ENCODE results near the gene ANXA10. TPM values are rescaled to one million over a fixed set of nuclear protein-coding genes. Genes with fewer than 3 reads are reported as not detected.

The ANXA10 gene
- total RNA-seq, 1 experiment from 2014 or later: 0.47 TPM

DNA sequence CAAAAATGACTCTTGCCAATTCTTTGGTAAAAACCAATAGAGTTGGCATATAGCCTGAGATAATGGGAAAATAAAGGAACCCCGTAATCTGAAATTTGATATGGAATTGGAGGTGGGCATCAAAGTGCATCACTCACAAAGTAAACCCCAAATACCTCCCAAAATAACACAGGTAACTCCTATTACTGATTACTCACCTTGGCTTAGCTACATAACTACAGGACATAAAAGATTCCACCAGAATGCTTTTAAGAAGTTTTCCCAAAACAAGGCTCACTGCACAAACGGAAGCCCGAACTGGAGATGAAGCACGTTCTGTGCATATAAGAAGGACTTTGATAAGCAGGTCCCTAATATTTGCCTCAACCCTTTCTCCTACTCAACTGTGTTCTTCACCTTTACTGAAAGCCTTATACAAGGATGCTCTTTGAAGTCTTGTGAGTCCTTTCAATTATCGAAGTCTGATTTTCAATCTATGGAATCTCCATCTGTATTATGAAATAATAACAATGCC, 14.6 kb upstream of the ANXA10 start:
- no peaks in the 10 kb centered on the region for H3K79me2 ChIP-seq (ENCODE audit: low read length)
- H3K4me2 ChIP-seq (ENCODE audit: low read length): peak overlapping the region; percentile 37; the same call in 1 of the 2 replicates
- no peaks in the 10 kb centered on the region for H4K20me1 ChIP-seq (ENCODE audit: low read length)
- no peak overlapping the region for H3K4me3 ChIP-seq (ENCODE audit: low read length)
- H3K9me2 ChIP-seq (replicated peaks; ENCODE audit: low read length): no peaks in the 10 kb centered on the region
- DNase-seq: peak; percentile 80
- TF ChIP-seq, protein P1, sequence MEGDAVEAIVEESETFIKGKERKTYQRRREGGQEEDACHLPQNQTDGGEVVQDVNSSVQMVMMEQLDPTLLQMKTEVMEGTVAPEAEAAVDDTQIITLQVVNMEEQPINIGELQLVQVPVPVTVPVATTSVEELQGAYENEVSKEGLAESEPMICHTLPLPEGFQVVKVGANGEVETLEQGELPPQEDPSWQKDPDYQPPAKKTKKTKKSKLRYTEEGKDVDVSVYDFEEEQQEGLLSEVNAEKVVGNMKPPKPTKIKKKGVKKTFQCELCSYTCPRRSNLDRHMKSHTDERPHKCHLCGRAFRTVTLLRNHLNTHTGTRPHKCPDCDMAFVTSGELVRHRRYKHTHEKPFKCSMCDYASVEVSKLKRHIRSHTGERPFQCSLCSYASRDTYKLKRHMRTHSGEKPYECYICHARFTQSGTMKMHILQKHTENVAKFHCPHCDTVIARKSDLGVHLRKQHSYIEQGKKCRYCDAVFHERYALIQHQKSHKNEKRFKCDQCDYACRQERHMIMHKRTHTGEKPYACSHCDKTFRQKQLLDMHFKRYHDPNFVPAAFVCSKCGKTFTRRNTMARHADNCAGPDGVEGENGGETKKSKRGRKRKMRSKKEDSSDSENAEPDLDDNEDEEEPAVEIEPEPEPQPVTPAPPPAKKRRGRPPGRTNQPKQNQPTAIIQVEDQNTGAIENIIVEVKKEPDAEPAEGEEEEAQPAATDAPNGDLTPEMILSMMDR (conservative IDR thresholded peaks at IDR 0.05; ENCODE audit: low read depth, low read length): no peak
- TF ChIP-seq EZH2 (IDR thresholded peaks at IDR 0.05; ENCODE audit: low read length, unreplicated experiment) (no peak), EZH2phosphoT487 (IDR thresholded peaks at IDR 0.05; ENCODE audit: borderline replicate concordance, low read length) (no peak)
- peak; percentile 53 for ATAC-seq
- no TSS peak for BruUV-seq (replicated peaks)
- H3K9ac ChIP-seq (ENCODE audit: low read length): no peak overlapping the region
- peak overlapping the region; percentile 75 for H3K27ac ChIP-seq (ENCODE audit: low read length)
- peaks cover 16% of the 10 kb centered on the region for H3K4me1 ChIP-seq (ENCODE audit: insufficient read depth, low read length)
- no peaks in the 10 kb centered on the region for H3K27me3 ChIP-seq (ENCODE audit: low read length)
- H3K36me3 ChIP-seq (ENCODE audit: low read depth, low read length): no peaks in the 10 kb centered on the region
- ChIA-PET CTCF (interaction anchor here (1.4 kb wide), 1 partner anchor 76 kb away, joined by 3 read pairs; no protein-coding TSS in a partner anchor), POLR2A (ENCODE audit: unreplicated experiment) (no interaction called here)
- H3F3A ChIP-seq (ENCODE audit: low read length, unreplicated experiment): no peaks in the 10 kb centered on the region
- intact Hi-C loops (cut with micrococcal nuclease): loop anchor here (1.0 to 5.0 kb wide), 4 partner anchors 49 to 455 kb away; no protein-coding TSS in a partner anchor
- no peak overlapping the region for H2AFZ ChIP-seq (ENCODE audit: low read length)
- no peaks in the 10 kb centered on the region for H3K9me3 ChIP-seq (ENCODE audit: low read length)

DNA sequence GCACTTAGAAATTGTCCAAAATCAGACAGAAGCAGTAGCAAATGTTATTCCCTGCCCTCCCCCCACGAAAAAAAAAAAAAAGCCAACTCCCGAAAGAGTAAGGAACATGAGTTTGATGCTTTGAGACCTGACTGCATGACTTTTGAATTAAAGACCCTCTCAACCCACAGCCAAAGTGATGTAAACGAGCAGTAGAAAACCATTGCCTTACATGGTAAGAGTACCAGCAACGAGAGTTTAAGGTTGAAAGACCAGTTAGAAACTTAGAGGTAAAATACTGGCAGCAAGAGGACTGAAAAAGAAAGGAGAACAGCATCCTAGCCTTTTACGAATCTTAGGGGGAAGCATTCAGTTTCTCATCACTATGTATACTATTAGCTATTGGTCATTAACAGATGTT, 10.0 kb upstream of the ANXA10 start:
- Histone ChIP-seq H4K20me1 (ENCODE audit: low read length) (no peaks in the 10 kb centered on the region), H3K4me3 (ENCODE audit: low read length) (no peak overlapping the region), H3K4me1 (ENCODE audit: insufficient read depth, low read length) (peaks cover 8% of the 10 kb centered on the region), H3K9me2 (replicated peaks; ENCODE audit: low read length) (no peaks in the 10 kb centered on the region), H3F3A (ENCODE audit: low read length, unreplicated experiment) (no peaks in the 10 kb centered on the region), H3K9me3 (ENCODE audit: low read length) (no peaks in the 10 kb centered on the region; the same call in 1 of the 2 replicates), H2AFZ (ENCODE audit: low read length) (no peak overlapping the region), H3K36me3 (ENCODE audit: low read depth, low read length) (peaks cover 2% of the 10 kb centered on the region; the same call in 1 of the 2 replicates), H3K9ac (ENCODE audit: low read length) (no peak overlapping the region), H3K27me3 (ENCODE audit: low read length) (no peaks in the 10 kb centered on the region), H3K27ac (ENCODE audit: low read length) (no peak overlapping the region), H3K4me2 (ENCODE audit: low read length) (no peak overlapping the region), H3K79me2 (ENCODE audit: low read length) (no peaks in the 10 kb centered on the region)
- no peak for TF ChIP-seq EZH2 (IDR thresholded peaks at IDR 0.05; ENCODE audit: low read length, unreplicated experiment)
- TF ChIP-seq, protein P1 (conservative IDR thresholded peaks at IDR 0.05; ENCODE audit: low read depth, low read length): no peak
- no peak for TF ChIP-seq EZH2phosphoT487 (IDR thresholded peaks at IDR 0.05; ENCODE audit: borderline replicate concordance, low read length)
- intact Hi-C loops (cut with micrococcal nuclease): no loop called here
- ATAC-seq: no peak
- ChIA-PET CTCF (no interaction called here), POLR2A (ENCODE audit: unreplicated experiment) (no interaction called here)
- no peak for DNase-seq
- no TSS peak for BruUV-seq (replicated peaks)

DNA sequence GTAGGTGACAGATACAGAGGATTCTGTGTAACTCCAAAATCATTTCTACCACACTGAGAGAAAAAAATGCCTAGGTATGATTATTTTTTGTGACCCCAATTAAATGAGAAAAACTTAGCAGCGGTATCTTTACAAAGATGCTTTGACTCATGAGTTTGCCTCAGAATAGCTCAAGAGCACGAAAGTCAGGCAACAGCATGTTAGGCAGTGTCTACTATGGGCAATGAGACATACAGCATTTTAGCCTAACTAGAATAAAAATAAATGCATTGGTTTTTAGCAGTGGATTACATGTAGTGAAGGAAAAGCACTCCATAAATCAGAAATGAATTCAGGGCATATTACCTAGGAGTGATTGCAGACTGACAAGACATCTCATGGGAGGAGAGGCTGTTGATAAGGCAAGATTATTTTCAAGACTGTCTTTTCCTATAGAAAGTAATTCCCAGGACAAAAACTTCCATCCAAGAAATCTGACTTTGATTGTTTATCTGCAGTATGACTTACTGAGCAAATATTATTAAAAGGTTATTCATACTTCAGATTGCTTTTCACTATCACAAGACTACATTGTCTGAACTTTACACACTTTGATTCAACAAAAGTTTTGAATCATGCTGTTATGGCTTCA, 3.6 kb downstream of the ANXA10 start:
- no peaks in the 10 kb centered on the region for H3K36me3 ChIP-seq (ENCODE audit: low read depth, low read length)
- ChIA-PET POLR2A (ENCODE audit: unreplicated experiment) (no interaction called here), CTCF (no interaction called here)
- H3K27me3 ChIP-seq (ENCODE audit: low read length): no peaks in the 10 kb centered on the region
- no peaks in the 10 kb centered on the region for H3K79me2 ChIP-seq (ENCODE audit: low read length)
- H3K9me2 ChIP-seq (replicated peaks; ENCODE audit: low read length): no peaks in the 10 kb centered on the region
- peak; percentile 67 for ATAC-seq
- H3K4me2 ChIP-seq (ENCODE audit: low read length): peak overlapping the region; percentile 73
- H3K4me3 ChIP-seq (ENCODE audit: low read length): peak overlapping the region; percentile 34
- peak; percentile 73 for DNase-seq
- no peak overlapping the region for H2AFZ ChIP-seq (ENCODE audit: low read length)
- no peaks in the 10 kb centered on the region for H3K9me3 ChIP-seq (ENCODE audit: low read length)
- H3K9ac ChIP-seq (ENCODE audit: low read length): peak overlapping the region; percentile 74
- TSS peak; percentile 85 for BruUV-seq (replicated peaks)
- H4K20me1 ChIP-seq (ENCODE audit: low read length): no peaks in the 10 kb centered on the region
- H3K27ac ChIP-seq (ENCODE audit: low read length): peak overlapping the region; percentile 96
- TF ChIP-seq, protein P1 (conservative IDR thresholded peaks at IDR 0.05; ENCODE audit: low read depth, low read length): no peak
- no peak for TF ChIP-seq EZH2phosphoT487 (IDR thresholded peaks at IDR 0.05; ENCODE audit: borderline replicate concordance, low read length)
- TF ChIP-seq EZH2 (IDR thresholded peaks at IDR 0.05; ENCODE audit: low read length, unreplicated experiment): no peak
- peaks cover 11% of the 10 kb centered on the region for H3F3A ChIP-seq (ENCODE audit: low read length, unreplicated experiment)
- intact Hi-C loops (cut with micrococcal nuclease): loop anchor here (5.0 kb wide), 1 partner anchor 41 kb away; no protein-coding TSS in a partner anchor
- H3K4me1 ChIP-seq (ENCODE audit: insufficient read depth, low read length): peaks cover 59% of the 10 kb centered on the region

All from PC-3 (cell line).